GM18861 (cell line): ENCODE results near the gene CSMD2.

Experiments
- ATAC-seq: cut with Tn5 transposase; IDR thresholded peaks from one replicate; pipeline ENCODE4 v1.9.1; 2021; ENCODE audit not compliant: unreplicated experiment

The CSMD2 gene

GRCh38 chr1:33696311-33696710 is 468.7 kb downstream of the CSMD2 start:
- no peak for ATAC-seq

- ATAC-seq = no peak
Measured at GRCh38 chr1:33692206-33693188, 472.5 kb downstream of the CSMD2 start.

GRCh38 chr1:33687000-33687399 is 478.0 kb downstream of the CSMD2 start:
- ATAC-seq = no peak

- no peak for ATAC-seq
Measured at GRCh38 chr1:33686551-33686950, 478.5 kb downstream of the CSMD2 start.

GRCh38 chr1:33685256-33685655 is 479.8 kb downstream of the CSMD2 start:
- no peak for ATAC-seq

GRCh38 chr1:33684396-33685179 is 480.4 kb downstream of the CSMD2 start:
- no peak for ATAC-seq

GRCh38 chr1:33683913-33684312 is 481.1 kb downstream of the CSMD2 start:
- no peak for ATAC-seq

- ATAC-seq = no peak
Measured at GRCh38 chr1:33682371-33682770, 482.7 kb downstream of the CSMD2 start.

GRCh38 chr1:33680281-33680840 is 484.7 kb downstream of the CSMD2 start:
- no peak for ATAC-seq

- ATAC-seq = no peak
Measured at GRCh38 chr1:33670567-33670966, 494.5 kb downstream of the CSMD2 start.

GRCh38 chr1:33668695-33669094 is 496.3 kb downstream of the CSMD2 start:
- no peak for ATAC-seq

- no peak for ATAC-seq
Measured at GRCh38 chr1:33667386-33668282, 497.4 kb downstream of the CSMD2 start.

GRCh38 chr1:33666616-33667015 is 498.4 kb downstream of the CSMD2 start:
- no peak for ATAC-seq

GRCh38 chr1:33661811-33662454 is 503.1 kb downstream of the CSMD2 start:
- no peak for ATAC-seq

- no peak for ATAC-seq
Measured at GRCh38 chr1:33660956-33661355, 504.1 kb downstream of the CSMD2 start.

GRCh38 chr1:33660244-33660643 is 504.8 kb downstream of the CSMD2 start:
- no peak for ATAC-seq

- no peak for ATAC-seq
Measured at GRCh38 chr1:33659641-33660040, 505.4 kb downstream of the CSMD2 start.

- no peak for ATAC-seq
Measured at GRCh38 chr1:33657833-33658232, 507.2 kb downstream of the CSMD2 start.

- no peak for ATAC-seq
Measured at GRCh38 chr1:33656467-33657005, 508.5 kb downstream of the CSMD2 start.

- ATAC-seq = no peak
Measured at GRCh38 chr1:33655496-33655895, 509.5 kb downstream of the CSMD2 start.
